Adrenal gland (tissue), 5 donors: ENCODE results near the gene PCARE.

Source experiments
- POLR2A ChIP-seq, 2 donors: fragments of 450-650 bp; IDR thresholded peaks; one replicate each; pipeline ENCODE4 v1.6.1; 2017; ENCODE audit warnings: antibody characterized with exemption in 2 of 2, mild to moderate bottlenecking in 2 of 2, moderate library complexity in 1 of 2
- TF ChIP-seq, protein P1 (sequence below), 6 experiments: fragments of 450-650 bp in 4 of 6; fragments of 200-600 bp in 2 of 6; sonication (generic) in 1 of 6; IDR thresholded peaks; 1 replicate in 5 of 6; 2 replicates in 1 of 6; pipeline versions ENCODE4 v1.5.1 to v1.8.0; 2016 to 2021; ENCODE audit warnings: antibody characterized with exemption in 6 of 6, mild to moderate bottlenecking in 2 of 6, moderate library complexity in 1 of 6
- donor health status: DM: no; HTN: no; CAD: no.

DNA sequence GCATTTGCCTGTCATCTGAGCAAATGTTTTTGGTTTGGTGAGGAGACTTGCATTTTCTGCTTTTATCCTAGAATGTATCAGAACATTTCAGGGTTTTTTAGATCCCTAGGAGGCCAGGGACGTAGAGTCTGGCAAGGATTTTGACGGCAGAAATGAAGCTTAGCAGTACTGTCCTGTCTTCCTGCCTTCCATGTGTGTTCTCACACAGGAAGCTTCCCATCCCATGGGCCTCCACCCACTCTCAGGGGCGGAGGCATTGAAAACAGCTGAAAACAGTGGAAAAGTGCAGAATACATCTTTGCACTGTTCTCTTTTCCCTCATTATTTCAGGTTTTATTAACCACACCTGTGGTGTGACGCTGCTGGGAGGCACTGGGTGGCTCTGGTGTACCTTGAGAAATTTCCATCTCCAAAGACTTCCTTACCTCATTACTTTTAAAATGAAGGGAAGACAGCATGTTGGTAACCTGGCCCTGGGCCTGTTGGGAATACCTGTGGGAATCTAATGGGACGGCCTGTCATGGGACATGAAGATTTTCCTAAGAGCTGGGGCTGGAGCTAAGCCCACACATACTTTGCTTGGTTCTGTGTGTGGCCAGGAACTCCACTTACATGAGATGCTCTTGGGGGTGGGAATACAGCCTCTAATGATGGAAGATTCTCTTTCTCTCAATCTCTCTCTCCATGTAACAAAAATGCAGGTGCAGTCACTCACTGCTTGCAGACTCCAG lies 20.5 kb downstream of the PCARE start:
- TF ChIP-seq, protein P1, sequence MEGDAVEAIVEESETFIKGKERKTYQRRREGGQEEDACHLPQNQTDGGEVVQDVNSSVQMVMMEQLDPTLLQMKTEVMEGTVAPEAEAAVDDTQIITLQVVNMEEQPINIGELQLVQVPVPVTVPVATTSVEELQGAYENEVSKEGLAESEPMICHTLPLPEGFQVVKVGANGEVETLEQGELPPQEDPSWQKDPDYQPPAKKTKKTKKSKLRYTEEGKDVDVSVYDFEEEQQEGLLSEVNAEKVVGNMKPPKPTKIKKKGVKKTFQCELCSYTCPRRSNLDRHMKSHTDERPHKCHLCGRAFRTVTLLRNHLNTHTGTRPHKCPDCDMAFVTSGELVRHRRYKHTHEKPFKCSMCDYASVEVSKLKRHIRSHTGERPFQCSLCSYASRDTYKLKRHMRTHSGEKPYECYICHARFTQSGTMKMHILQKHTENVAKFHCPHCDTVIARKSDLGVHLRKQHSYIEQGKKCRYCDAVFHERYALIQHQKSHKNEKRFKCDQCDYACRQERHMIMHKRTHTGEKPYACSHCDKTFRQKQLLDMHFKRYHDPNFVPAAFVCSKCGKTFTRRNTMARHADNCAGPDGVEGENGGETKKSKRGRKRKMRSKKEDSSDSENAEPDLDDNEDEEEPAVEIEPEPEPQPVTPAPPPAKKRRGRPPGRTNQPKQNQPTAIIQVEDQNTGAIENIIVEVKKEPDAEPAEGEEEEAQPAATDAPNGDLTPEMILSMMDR (IDR thresholded peaks at IDR 0.05) = no peak
- no peak for TF ChIP-seq POLR2A (IDR thresholded peaks at IDR 0.05)
